ENCODE data around the gene TMPRSS7.
"Not testable (repeated sequence)": the region's sequence is repeated elsewhere in the genome, so short reads cannot be mapped to it uniquely, and the experiment has no call there.

The TMPRSS7 gene

DNA sequence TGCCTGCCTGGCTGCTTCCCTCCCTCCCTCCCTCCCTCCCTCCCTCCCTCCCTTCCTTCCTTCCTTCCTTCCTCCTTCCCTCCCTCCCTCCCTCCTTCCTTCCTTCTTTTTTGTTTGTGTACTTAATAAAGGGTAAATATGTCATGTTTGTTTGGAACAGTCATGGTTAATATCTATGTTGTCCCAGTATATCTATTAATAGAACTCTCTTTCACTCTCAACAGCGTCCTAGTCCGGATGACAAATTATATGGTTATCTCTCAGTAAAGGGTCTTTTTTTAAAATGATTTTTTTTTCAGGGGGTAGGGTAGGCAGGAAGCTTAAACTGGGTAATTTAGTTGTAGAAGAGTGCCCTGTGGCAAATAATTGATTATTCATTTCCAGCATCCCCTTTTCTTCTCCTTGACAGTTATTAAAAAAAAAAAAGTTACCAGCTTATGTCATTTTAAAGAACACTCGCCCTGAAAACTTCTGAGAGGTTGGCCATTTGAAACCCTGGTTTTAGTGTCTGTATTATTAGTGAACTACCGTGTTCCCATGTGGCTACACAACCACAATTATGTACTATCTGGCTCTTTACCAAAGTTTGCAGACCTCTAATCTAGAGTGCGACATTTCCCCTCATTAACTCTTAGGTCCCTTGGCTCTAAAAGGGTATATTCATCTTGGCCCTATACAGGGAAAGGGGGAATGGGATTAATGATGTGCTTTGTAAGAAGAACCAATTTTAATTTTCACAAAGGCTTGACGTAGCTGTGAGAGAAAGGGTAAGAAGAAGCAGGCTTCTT is 22.1 kb upstream of the TMPRSS7 start:
- no peak for DNase-seq

- DNase-seq, result peak; percentile 43 to 54
Observed at GRCh38 chr3:112013058-112013783, 21.3 kb upstream of the TMPRSS7 start.

GRCh38 chr3:112013784-112014143 is 20.8 kb upstream of the TMPRSS7 start:
- no peak for DNase-seq

DNA sequence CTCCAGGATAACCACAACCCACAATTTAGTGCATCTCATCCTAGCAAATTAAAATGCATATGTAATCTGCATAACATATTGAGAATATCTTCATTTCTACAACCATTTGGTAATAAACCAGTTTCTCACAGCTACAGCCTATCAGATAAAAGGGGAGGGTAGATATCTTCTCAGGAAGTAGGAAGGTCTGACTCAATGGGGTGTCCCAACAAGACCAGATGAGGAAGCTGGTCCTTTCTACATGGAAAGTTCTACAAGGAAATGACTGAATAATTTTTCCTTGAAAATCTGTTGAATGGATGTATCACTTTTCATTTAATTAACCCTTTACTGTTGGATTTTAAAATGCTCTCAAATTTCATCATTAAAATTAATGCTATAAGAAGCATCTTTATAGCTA is 17.4 kb upstream of the TMPRSS7 start:
- no peak for DNase-seq

DNA sequence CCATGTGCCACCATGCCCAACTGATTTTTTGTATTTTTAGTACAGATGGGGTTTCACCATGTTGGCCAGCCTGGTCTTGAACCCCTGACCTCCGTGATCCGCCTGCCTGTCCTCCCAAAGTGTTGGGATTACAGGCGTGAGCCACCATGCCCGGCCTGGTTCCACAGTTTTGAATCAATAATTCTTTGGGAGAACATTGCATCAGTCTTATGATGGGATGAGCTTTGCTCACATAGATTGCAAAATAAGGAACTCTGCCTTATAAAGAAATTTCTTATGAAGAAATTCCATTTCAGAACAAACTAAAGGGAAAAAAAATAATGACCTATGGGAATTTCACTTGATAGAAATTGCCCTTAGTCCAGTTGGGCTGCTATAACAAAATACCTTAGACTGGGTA is 15.8 kb upstream of the TMPRSS7 start:
- DNase-seq, result no peak

DNA sequence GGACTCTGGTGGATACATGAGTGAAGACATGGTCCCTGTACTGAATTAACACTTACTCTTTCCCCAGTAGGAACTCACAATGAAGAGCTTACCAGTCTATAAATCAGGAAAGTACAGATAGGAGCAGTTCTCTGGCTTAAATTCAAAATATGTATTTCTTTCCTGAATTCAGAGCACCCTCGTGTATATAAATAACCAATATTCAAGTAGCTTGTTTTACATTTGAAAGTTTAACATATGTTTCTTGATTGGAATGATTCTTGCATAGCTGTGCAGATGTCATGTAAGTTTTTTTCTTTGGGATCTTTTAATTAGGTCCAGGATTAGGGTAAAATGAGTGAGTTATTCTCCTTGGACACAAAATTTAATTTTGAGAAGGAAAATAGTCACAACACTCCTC is 14.8 kb upstream of the TMPRSS7 start:
- no peak for DNase-seq

- DNase-seq, result no peak
Observed at GRCh38 chr3:112020674-112021085, 13.9 kb upstream of the TMPRSS7 start.

- DNase-seq, result no peak
Observed at GRCh38 chr3:112027142-112027541, 7.4 kb upstream of the TMPRSS7 start.

DNA sequence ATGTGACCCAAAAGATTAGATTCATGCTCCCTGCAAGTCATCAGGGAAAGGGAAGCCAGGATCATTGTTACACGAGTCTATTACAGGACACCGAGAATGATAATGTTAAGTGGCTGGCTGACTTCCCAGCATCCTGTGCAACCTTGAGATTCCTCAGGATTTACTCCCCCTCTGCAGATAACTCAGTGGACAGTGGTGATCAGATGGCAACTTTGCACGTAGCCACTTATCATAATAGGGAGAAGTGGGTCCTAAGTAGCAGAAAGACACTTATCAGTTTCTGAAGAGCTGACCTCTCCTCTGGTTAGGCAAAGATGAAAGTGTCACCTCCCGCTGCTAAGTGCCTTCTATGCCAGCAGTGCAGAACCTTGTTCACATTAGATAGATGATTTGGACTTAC is 6.7 kb upstream of the TMPRSS7 start:
- no peak for DNase-seq

GRCh38 chr3:112030901-112031300 is 3.6 kb upstream of the TMPRSS7 start:
- no peak for DNase-seq

DNA sequence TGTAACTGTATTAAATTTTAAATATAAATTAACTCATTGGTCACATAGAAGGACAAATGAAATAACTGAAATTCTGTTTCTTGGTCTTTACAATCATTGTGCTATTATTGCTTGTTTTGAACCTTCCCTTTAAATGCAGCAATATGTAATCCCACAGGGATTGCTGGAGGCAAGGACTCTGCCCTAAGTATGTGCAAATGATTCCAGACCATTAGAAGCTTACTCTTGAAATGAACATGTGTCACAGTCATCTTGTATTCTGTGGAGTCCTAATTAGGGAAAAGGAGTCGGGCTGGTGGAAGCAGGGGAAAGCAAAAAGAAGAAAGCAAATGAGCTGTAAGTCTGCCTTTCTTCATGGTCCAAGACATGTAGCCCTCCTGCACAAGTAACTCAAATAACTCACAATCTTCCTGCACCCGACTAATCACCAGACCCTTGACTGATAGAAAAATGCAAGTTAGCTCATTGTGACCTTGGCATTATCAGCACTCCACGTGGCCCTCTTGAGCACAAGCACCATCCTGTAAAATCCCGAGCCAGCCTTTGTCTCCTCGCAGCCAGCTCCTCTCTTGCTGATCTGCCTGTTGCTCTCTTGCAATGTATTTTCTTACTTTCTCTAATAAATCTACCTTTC is 2.3 kb upstream of the TMPRSS7 start:
- DNase-seq, result no peak

GRCh38 chr3:112035241-112035640 is 705 bp downstream of the TMPRSS7 start:
- no peak for DNase-seq

GRCh38 chr3:112037194-112037593 is 2.7 kb downstream of the TMPRSS7 start:
- DNase-seq, result not testable (repeated sequence)

- DNase-seq, result no peak
Observed at GRCh38 chr3:112038863-112039262, 4.3 kb downstream of the TMPRSS7 start.

GRCh38 chr3:112041321-112041720 is 6.8 kb downstream of the TMPRSS7 start:
- no peak for DNase-seq

- DNase-seq, result no peak
Observed at GRCh38 chr3:112042842-112043280, 8.3 kb downstream of the TMPRSS7 start.

- DNase-seq, result peak; percentile 45 to 60
Observed at GRCh38 chr3:112043621-112044201, 9.2 kb downstream of the TMPRSS7 start.

GRCh38 chr3:112046599-112046998 is 12.1 kb downstream of the TMPRSS7 start:
- DNase-seq, result no peak

DNA sequence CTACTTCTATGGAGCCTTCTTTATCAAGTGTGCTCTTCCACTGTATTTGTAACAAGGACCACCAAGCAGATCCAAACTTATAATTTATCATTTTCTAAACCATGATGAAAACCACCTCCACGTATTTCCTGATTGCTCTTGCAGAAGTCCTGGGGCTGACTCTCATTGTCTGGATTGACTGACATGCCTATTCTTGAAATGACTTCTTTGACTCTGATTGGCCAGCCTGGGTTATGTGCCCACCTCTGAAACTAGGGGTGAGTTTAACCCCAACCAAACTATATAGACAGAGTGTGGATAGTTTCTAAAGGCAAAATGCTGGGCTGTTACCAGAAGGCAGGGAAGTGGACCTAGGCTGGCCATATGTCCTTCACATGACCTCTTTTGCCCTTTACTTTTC is 12.7 kb downstream of the TMPRSS7 start:
- no peak for DNase-seq

DNA sequence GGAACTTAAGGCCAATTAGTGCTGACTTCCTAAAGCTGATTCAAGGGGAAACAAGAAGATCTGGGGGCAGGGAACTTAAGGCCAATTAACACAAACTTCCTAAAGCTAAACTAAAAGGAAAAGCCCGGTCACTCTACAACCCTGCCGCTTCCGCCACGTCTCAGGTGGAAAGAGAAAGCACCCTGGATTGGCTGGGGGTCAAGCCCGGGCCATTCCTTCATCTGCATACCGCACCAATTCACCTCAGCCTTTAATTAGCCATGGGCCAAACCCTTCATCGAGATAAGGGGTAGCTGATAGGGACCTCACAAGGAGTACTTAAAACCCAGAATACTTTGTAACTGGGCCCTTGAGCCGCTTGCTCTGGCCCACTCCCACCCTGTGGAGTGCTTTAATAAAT is 14.4 kb downstream of the TMPRSS7 start:
- no peak for DNase-seq

- no peak for DNase-seq
Observed at GRCh38 chr3:112053229-112053628, 18.7 kb downstream of the TMPRSS7 start.

DNA sequence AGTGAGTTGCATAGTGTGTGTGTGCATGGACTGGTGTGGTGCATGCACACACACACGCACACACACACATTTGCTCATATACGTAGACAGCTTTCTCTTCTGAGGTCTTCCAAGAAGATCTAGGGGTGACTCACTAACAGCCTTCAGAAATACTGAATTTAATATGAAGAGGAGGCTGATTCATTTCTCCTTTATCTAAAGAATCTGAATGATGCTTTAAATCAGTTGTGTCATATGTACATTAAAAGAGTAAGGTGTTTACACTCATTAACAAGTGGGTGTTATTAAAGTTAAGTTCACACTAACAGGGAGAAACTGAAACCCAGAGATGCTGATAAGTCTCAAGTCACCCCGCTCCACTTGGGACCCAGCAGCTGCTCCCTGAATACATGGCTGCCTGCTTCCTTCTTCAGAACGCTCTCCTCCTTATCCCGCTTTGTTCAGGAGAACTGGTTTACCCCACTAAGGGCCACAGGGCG is 22.0 kb downstream of the TMPRSS7 start:
- no peak for DNase-seq

- DNase-seq, result no peak
Observed at GRCh38 chr3:112059497-112059896, 25.0 kb downstream of the TMPRSS7 start.
